ENCODE measurements around the gene TCERG1L. TPM values are rescaled to one million over a fixed set of nuclear protein-coding genes. Genes with fewer than 3 reads are reported as not detected.

TCERG1L gene
- total RNA-seq, 1 experiment from 2014 or later, result not detected

DNA sequence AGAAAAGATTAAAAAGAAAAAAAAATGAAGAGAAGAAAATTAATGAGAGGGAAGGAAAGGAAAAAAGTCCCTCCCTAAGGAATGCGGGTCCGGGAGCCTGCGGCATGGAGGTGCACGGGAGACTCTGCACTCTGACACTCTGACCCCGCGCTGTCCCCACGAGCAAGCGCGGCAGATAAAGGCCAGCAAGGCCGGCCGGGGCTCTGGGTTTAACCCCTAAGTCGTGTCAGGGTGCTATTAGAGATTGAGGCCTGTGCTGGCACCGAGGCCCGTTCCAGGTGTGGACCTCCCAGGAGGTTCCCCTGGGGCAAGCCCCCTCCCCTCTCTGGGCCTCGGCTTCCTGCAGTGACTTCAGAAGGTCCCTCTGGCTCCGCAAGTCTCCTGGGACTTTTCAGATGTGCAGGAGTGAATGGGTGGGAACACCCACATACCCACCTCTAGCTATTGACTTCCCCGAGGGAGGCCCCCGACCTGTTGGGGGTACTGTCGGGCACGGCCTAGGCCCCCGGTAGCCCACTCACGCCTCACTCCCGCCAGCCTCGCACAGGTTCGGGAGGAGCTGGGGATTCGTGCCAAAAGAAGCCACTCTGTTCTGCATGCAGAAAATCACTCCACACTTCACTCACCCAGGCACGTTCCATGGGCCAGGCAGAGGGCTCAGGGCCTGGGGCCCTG, 164.1 kb downstream of the TCERG1L start:
- Histone ChIP-seq H3K36me3 (ENCODE audit: control insufficient read depth, insufficient read depth, low read length) (no peaks in the 10 kb centered on the region), H3K9me3 (ENCODE audit: control insufficient read depth, insufficient read depth, low read depth, low read length) (no peaks in the 10 kb centered on the region), H3K4me1 (ENCODE audit: control insufficient read depth, insufficient read depth, low read length) (no peaks in the 10 kb centered on the region), H3K27me3 (ENCODE audit: control insufficient read depth, insufficient read depth, low read length) (no peaks in the 10 kb centered on the region), H3K4me3 (ENCODE audit: low read depth in 2 of 2, low read length in 2 of 2) (no peak overlapping the region), H3K27ac (ENCODE audit: low read length) (no peak overlapping the region)
- intact Hi-C loops (cut with micrococcal nuclease; ENCODE audit: unreplicated experiment), result no loop called here
- TF ChIP-seq, protein P1, sequence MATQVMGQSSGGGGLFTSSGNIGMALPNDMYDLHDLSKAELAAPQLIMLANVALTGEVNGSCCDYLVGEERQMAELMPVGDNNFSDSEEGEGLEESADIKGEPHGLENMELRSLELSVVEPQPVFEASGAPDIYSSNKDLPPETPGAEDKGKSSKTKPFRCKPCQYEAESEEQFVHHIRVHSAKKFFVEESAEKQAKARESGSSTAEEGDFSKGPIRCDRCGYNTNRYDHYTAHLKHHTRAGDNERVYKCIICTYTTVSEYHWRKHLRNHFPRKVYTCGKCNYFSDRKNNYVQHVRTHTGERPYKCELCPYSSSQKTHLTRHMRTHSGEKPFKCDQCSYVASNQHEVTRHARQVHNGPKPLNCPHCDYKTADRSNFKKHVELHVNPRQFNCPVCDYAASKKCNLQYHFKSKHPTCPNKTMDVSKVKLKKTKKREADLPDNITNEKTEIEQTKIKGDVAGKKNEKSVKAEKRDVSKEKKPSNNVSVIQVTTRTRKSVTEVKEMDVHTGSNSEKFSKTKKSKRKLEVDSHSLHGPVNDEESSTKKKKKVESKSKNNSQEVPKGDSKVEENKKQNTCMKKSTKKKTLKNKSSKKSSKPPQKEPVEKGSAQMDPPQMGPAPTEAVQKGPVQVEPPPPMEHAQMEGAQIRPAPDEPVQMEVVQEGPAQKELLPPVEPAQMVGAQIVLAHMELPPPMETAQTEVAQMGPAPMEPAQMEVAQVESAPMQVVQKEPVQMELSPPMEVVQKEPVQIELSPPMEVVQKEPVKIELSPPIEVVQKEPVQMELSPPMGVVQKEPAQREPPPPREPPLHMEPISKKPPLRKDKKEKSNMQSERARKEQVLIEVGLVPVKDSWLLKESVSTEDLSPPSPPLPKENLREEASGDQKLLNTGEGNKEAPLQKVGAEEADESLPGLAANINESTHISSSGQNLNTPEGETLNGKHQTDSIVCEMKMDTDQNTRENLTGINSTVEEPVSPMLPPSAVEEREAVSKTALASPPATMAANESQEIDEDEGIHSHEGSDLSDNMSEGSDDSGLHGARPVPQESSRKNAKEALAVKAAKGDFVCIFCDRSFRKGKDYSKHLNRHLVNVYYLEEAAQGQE (IDR thresholded peaks at IDR 0.05; ENCODE audit: insufficient read depth in 1 of 2, low read depth in 2 of 2, low read length in 1 of 2), result no peak
- TF ChIP-seq SIN3A (IDR thresholded peaks at IDR 0.05; ENCODE audit: borderline replicate concordance, insufficient read depth, low read depth, low read length), result no peak
- no peak for TF ChIP-seq TCF7L2 (IDR thresholded peaks at IDR 0.05; ENCODE audit: low read depth, low read length)
- TF ChIP-seq, protein P2, sequence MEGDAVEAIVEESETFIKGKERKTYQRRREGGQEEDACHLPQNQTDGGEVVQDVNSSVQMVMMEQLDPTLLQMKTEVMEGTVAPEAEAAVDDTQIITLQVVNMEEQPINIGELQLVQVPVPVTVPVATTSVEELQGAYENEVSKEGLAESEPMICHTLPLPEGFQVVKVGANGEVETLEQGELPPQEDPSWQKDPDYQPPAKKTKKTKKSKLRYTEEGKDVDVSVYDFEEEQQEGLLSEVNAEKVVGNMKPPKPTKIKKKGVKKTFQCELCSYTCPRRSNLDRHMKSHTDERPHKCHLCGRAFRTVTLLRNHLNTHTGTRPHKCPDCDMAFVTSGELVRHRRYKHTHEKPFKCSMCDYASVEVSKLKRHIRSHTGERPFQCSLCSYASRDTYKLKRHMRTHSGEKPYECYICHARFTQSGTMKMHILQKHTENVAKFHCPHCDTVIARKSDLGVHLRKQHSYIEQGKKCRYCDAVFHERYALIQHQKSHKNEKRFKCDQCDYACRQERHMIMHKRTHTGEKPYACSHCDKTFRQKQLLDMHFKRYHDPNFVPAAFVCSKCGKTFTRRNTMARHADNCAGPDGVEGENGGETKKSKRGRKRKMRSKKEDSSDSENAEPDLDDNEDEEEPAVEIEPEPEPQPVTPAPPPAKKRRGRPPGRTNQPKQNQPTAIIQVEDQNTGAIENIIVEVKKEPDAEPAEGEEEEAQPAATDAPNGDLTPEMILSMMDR (IDR thresholded peaks at IDR 0.05), result no peak
- no peak for TF ChIP-seq POLR2AphosphoS5 (IDR thresholded peaks at IDR 0.05; ENCODE audit: low read depth, low read length)
- POLR2A ChIA-PET, result no interaction called here
- DNase-seq (ENCODE audit: low read depth, low spot score) (no peak), ATAC-seq (no peak)
- BruUV-seq (replicated peaks), result no TSS peak
- in situ Hi-C loops (cut with HindIII; ENCODE audit: low pct_unique_long_range_greater_than_20kb, low sequenced_read_pairs), result no loop called here
- CTCF ChIA-PET, result no interaction called here

- ATAC-seq, result no peak
- Histone ChIP-seq H3K4me3 (ENCODE audit: low read depth in 2 of 2, low read length in 2 of 2) (no peak overlapping the region), H3K27me3 (ENCODE audit: control insufficient read depth, insufficient read depth, low read length) (no peaks in the 10 kb centered on the region), H3K36me3 (ENCODE audit: control insufficient read depth, insufficient read depth, low read length) (no peaks in the 10 kb centered on the region), H3K4me1 (ENCODE audit: control insufficient read depth, insufficient read depth, low read length) (no peaks in the 10 kb centered on the region), H3K9me3 (ENCODE audit: control insufficient read depth, insufficient read depth, low read depth, low read length) (no peaks in the 10 kb centered on the region), H3K27ac (ENCODE audit: low read length) (no peak overlapping the region)
- no peak for TF ChIP-seq TCF7L2 (IDR thresholded peaks at IDR 0.05; ENCODE audit: low read depth, low read length)
- TF ChIP-seq, protein P1 (IDR thresholded peaks at IDR 0.05; ENCODE audit: insufficient read depth in 1 of 2, low read depth in 2 of 2, low read length in 1 of 2), result no peak
- TF ChIP-seq POLR2AphosphoS5 (IDR thresholded peaks at IDR 0.05; ENCODE audit: low read depth, low read length), result no peak
- TF ChIP-seq, protein P2 (IDR thresholded peaks at IDR 0.05), result no peak
- no peak for TF ChIP-seq SIN3A (IDR thresholded peaks at IDR 0.05; ENCODE audit: borderline replicate concordance, insufficient read depth, low read depth, low read length)
- in situ Hi-C loops (cut with HindIII; ENCODE audit: low pct_unique_long_range_greater_than_20kb, low sequenced_read_pairs), result no loop called here
- intact Hi-C loops (cut with micrococcal nuclease; ENCODE audit: unreplicated experiment), result no loop called here
- BruUV-seq (replicated peaks), result no TSS peak
- DNase-seq (ENCODE audit: low read depth, low spot score), result no peak
- ChIA-PET CTCF (no interaction called here), POLR2A (no interaction called here)
These were observed 164.7 kb downstream of the TCERG1L start for GRCh38 chr10:131146790-131147189.

Data from Panc1 (cell line).